ENCODE results near the gene DNASE1. TPM values are rescaled to one million over a fixed set of nuclear protein-coding genes. Genes with fewer than 3 reads are reported as not detected.

DNASE1 gene
- total RNA-seq, 3 donors from 2014 or later = 3.7 to 4.2 (median 3.9) TPM

DNA sequence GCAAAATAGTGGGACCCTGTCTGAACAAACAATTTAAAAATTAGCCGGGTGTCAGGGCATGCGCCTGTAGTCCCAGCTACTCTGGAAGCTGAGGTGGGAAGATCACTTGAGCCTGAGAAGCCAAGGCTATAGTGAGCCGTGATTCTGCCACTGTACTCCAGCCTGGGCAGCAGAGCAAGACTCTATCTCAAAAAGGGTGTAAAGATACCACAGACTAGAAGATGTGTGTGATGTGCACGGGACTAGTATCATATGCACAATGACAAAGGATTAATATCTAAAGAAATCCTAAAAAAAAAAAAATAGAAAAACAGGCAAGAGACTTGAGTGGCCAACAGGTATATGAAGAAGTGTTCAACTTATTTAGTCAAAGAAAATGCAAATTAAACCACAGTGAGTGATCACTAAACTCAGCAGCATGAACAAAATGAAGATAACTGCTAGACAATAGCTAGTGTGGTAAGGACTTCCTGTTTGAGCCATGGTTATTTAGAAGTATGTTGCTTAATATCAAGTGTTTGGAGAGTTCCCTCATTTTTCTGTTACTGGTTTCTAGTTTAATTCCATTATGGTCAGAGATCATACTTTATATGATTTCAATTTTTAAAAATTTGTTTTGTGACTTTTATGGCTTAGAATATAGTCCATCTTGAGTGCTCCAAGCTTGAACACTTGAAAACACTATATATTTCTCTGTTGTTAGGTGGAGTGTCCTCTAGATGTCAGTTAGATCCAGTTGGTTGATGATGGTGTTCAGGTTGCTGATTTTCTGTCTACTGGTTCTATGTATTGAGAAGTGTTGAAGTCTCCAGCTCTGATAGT, 28.4 kb upstream of the DNASE1 start:
- DNase-seq (no peak), ATAC-seq (peak; percentile 82)
- Mint-ChIP-seq H3K27me3 (ENCODE audit: low read depth) (no peaks in the 10 kb centered on the region), H3K4me3 (no peak overlapping the region), H3K36me3 (ENCODE audit: insufficient read depth) (peaks cover 2% of the 10 kb centered on the region), H3K4me1 (ENCODE audit: low read depth) (peaks cover 32% of the 10 kb centered on the region), H3K9me3 (no peaks in the 10 kb centered on the region)

- Mint-ChIP-seq H3K36me3 (ENCODE audit: insufficient read depth) (peaks cover 2% of the 10 kb centered on the region), H3K4me3 (no peak overlapping the region), H3K4me1 (ENCODE audit: low read depth) (peaks cover 27% of the 10 kb centered on the region), H3K27me3 (ENCODE audit: low read depth) (no peaks in the 10 kb centered on the region), H3K9me3 (no peaks in the 10 kb centered on the region)
- peak; percentile 73 to 82 for ATAC-seq
- no peak for DNase-seq
Measured at GRCh38 chr16:3637371-3637923, 17.0 kb upstream of the DNASE1 start.

GRCh38 chr16:3638916-3639644, 15.4 kb upstream of the DNASE1 start:
- no peak for ATAC-seq
- Mint-ChIP-seq H3K27me3 (ENCODE audit: low read depth) (no peaks in the 10 kb centered on the region), H3K4me1 (ENCODE audit: low read depth) (peaks cover 27% of the 10 kb centered on the region), H3K4me3 (no peak overlapping the region), H3K9me3 (no peaks in the 10 kb centered on the region), H3K36me3 (ENCODE audit: insufficient read depth) (peaks cover 2% of the 10 kb centered on the region)
- DNase-seq = no peak

GRCh38 chr16:3640207-3640606, 14.3 kb upstream of the DNASE1 start:
- no peak for ATAC-seq
- peaks cover 2% of the 10 kb centered on the region for H3K36me3 Mint-ChIP-seq (ENCODE audit: insufficient read depth)
- no peaks in the 10 kb centered on the region for H3K27me3 Mint-ChIP-seq (ENCODE audit: low read depth)
- no peak for DNase-seq
- H3K4me1 Mint-ChIP-seq (ENCODE audit: low read depth) = peaks cover 27% of the 10 kb centered on the region
- H3K4me3 Mint-ChIP-seq = no peak overlapping the region
- H3K9me3 Mint-ChIP-seq = no peaks in the 10 kb centered on the region

DNA sequence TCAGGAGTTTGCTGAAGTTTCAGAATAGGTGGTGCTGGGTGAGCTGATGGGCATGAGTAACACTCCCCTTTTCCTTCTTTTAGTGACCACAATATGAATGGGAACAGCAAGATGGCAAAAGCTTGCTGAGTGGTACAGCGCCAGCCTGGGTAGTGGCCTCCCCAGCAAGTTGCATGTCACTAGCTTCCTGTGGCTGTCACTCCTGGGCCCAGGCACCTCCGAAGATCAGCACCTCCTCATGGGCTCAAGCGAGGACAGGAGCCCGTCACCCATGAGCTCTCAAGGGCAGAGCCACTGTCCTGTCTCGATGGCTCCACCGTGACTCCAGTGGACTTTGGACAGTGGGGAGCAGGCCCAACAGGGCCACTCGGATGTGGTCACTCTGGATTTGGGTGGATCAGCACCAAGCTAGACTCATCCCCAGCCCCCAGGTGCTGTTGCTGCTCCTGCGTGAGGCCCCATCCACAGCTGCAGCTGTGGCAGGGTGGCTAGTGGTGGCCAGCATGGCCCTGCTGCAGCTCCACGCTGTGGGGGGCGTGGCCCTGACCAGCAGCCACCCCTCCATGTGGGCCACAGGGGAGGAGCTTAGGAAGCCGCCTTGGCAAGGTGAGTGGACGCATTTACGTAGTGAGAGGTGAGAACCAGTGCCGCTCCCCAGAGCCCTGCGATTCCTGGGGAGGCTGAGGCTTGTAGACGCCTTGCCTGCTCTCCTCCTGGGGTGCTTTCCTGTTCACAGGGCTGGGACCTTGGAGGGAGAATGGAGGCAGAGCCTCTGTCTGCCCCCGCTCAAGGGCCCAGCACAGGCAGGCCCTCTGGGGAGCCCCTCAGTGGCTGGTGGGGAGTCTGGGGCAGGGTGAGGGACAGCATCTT, 13.6 kb upstream of the DNASE1 start:
- H3K36me3 Mint-ChIP-seq (ENCODE audit: insufficient read depth) = peaks cover 4% of the 10 kb centered on the region
- DNase-seq (no peak), ATAC-seq (no peak)
- no peak overlapping the region for H3K4me3 Mint-ChIP-seq
- no peaks in the 10 kb centered on the region for H3K27me3 Mint-ChIP-seq (ENCODE audit: low read depth)
- H3K9me3 Mint-ChIP-seq = no peaks in the 10 kb centered on the region
- peaks cover 25% of the 10 kb centered on the region for H3K4me1 Mint-ChIP-seq (ENCODE audit: low read depth)

GRCh38 chr16:3641801-3642396, 12.6 kb upstream of the DNASE1 start:
- Mint-ChIP-seq H3K36me3 (ENCODE audit: insufficient read depth) (peaks cover 4% of the 10 kb centered on the region), H3K9me3 (no peaks in the 10 kb centered on the region), H3K27me3 (ENCODE audit: low read depth) (no peaks in the 10 kb centered on the region), H3K4me3 (no peak overlapping the region), H3K4me1 (ENCODE audit: low read depth) (peaks cover 18% of the 10 kb centered on the region)
- DNase-seq = no peak
- no peak for ATAC-seq

DNA sequence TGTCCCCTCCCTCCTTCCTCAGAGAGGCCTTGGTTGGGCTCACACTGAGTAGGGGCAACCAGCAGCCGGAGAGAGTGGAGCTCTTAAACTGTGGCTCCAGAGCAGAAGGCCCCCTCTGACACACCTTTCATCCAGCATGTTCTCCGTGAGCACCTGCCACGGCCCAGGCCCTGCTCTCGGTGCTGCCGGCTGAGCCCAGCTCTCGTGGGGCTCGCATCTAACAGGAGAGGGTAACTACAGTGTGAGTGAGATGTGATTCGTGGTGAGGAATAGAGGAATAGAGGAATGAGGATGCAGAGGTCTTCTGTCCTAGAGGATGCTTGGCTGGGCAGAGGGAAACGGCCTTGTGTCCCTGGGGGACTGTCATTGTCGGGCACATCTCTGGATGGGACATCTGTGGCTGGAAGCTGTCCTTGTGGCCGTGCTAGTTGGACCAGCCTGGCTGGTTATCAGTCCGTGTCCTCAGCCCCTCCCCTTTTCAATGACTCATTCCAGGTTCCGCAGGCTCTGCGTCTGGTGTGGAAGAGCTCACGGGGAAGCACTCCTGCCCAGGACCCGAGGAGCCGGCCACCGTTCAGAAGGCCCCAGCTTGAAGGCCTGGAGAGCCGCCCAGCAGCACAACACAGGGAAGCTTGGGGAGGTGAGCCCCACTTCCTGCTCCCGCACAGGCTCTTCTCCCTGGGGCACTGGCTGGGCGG, 11.9 kb upstream of the DNASE1 start:
- DNase-seq (no peak), ATAC-seq (no peak)
- no peaks in the 10 kb centered on the region for H3K9me3 Mint-ChIP-seq
- H3K4me1 Mint-ChIP-seq (ENCODE audit: low read depth) = peaks cover 12% of the 10 kb centered on the region
- H3K36me3 Mint-ChIP-seq (ENCODE audit: insufficient read depth) = peaks cover 4% of the 10 kb centered on the region
- no peak overlapping the region for H3K4me3 Mint-ChIP-seq
- no peaks in the 10 kb centered on the region for H3K27me3 Mint-ChIP-seq (ENCODE audit: low read depth)

DNA sequence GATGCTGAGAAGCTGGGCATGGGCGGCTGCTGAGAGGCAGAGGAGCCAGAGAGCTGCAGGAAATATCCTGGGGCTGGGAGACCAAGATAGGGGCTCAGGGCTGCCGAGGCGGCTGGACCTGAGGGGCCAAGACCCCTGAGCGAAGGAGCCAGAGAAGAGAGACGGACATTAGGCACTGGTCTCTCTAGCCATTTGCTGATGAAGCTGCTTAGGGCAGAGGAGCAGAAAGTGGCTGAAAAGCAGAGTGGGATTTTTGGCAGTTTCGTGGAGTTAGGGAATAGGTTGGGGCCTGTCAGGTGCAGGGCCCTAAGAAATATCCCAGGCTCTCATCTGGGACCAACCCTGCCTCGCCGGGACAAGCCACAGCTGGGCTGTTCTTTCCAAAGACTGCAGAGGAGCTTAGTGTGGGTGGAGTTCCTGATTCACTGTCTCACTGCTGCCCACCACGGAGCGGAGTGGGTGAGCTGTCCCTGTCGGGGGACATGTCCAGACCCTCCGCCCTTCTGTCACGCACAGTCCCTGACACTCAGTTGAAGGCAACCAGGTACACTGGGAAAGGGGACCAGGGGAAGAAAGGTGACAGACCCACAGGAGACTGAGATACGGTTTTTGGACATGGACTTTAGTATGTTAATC, 11.3 kb upstream of the DNASE1 start:
- Mint-ChIP-seq H3K27me3 (ENCODE audit: low read depth) (no peaks in the 10 kb centered on the region), H3K36me3 (ENCODE audit: insufficient read depth) (peaks cover 4% of the 10 kb centered on the region), H3K4me3 (no peak overlapping the region), H3K4me1 (ENCODE audit: low read depth) (peaks cover 5% of the 10 kb centered on the region), H3K9me3 (no peaks in the 10 kb centered on the region)
- ATAC-seq = no peak
- no peak for DNase-seq

DNA sequence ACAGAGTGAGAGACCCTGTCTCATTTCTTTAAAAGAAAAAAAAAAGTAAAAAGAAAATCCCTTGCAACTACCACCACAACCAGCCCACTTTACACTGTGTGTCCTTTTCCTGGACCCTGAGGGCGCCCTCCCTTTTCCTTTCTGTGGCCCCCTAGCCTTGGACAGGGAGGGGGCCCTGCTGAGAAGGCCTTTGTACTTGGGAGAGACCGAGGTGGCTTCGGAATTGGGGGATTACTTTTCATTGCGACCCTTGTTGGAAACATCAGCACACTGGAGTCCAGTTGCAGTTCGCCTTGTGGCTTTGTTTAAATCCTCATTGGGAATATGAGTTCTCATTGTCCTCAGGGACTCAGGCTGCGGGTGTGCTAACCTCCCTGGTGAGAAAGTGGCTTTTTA, 9.4 kb upstream of the DNASE1 start:
- H3K36me3 Mint-ChIP-seq (ENCODE audit: insufficient read depth) = peaks cover 4% of the 10 kb centered on the region
- ATAC-seq = no peak

DNA sequence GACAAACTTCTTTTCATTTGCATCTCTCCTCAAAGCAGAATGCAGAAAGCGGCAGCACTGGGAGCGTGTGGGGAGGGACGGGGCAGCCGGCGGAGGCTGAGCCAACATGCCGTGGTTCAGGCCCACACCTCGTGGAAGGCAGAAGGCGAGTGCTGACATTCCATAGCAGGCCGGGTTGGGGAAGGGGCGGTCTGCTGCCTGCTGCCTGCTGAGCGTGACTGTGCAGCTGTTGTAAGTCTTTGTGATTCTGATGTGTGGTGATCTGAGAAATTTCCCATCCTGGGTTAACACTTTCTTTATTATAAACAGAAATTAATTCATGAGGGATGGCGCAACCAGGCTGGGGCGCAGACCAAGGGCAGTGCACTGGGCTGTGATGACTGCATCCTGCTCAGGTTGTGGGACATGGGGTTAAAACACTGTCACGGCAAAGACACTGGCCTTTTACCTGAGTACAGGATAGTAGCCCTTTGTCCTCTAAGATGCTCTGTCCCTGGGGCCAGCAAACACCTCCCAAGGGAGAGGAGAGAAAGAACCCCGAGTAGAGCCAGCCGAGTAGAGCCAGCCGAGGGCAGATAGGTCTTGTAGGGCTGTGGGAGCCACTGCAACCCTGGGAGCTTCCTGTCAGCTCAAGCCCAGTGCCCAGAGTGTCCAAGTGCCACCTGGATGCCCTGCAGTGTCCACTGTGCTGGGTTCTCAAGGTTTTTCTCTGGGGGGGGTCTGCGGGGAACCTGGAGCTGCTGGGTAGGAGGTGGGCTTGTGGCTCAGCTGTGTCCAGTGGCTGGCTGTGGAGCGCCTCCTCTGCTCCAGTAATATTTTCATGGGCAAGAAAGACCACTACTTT, 8.8 kb upstream of the DNASE1 start:
- DNase-seq (no peak), ATAC-seq (no peak)
- Mint-ChIP-seq H3K36me3 (ENCODE audit: insufficient read depth) (peaks cover 4% of the 10 kb centered on the region), H3K9me3 (no peaks in the 10 kb centered on the region), H3K27me3 (ENCODE audit: low read depth) (no peaks in the 10 kb centered on the region), H3K4me1 (ENCODE audit: low read depth) (no peaks in the 10 kb centered on the region), H3K4me3 (no peak overlapping the region)

More for the DNA sequence above, 9.4 kb upstream of the DNASE1 start:
- Mint-ChIP-seq H3K4me1 (ENCODE audit: low read depth) (no peaks in the 10 kb centered on the region), H3K9me3 (no peaks in the 10 kb centered on the region), H3K4me3 (no peak overlapping the region), H3K27me3 (ENCODE audit: low read depth) (no peaks in the 10 kb centered on the region)
- no peak for DNase-seq

DNA sequence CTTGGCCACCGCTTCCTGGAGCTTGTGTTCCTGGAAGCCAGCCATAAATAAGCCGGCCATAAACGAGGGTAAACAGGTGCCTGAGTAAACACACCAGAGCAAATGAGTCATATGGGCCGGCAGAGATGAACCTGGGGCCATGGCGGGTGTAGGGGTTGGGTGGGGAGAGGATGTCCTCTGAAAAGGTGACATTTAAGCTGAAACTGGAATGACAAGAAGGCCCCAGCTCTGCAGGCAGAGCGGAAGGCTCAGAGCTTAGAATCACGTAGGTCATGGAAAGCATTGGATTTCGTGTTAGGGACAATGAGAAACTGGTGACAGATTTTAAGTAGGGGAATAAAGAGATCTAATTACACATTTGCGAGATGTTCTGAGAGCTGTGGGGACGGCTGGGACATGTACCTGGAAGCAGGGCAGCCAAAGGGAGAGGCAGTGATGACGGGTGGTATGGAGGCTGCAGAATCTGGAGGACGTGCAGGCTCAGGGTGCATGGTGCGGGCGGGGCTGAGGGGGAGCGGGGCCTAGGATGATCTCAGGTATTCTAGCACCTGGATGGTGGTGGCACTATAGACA, 8.1 kb upstream of the DNASE1 start:
- DNase-seq (no peak), ATAC-seq (no peak)
- H3K36me3 Mint-ChIP-seq (ENCODE audit: insufficient read depth) = peaks cover 5% of the 10 kb centered on the region
- H3K9me3 Mint-ChIP-seq = no peaks in the 10 kb centered on the region
- H3K4me1 Mint-ChIP-seq (ENCODE audit: low read depth) = no peaks in the 10 kb centered on the region
- no peaks in the 10 kb centered on the region for H3K27me3 Mint-ChIP-seq (ENCODE audit: low read depth)
- no peak overlapping the region for H3K4me3 Mint-ChIP-seq

GRCh38 chr16:3650631-3651265, 3.7 kb upstream of the DNASE1 start:
- no peak overlapping the region for H3K4me3 Mint-ChIP-seq
- peaks cover 5% of the 10 kb centered on the region for H3K36me3 Mint-ChIP-seq (ENCODE audit: insufficient read depth)
- H3K27me3 Mint-ChIP-seq (ENCODE audit: low read depth) = no peaks in the 10 kb centered on the region
- no peaks in the 10 kb centered on the region for H3K9me3 Mint-ChIP-seq
- DNase-seq (no peak), ATAC-seq (no peak)
- H3K4me1 Mint-ChIP-seq (ENCODE audit: low read depth) = no peaks in the 10 kb centered on the region

All from activated T-cell treated with anti-CD3 and anti-CD28 coated beads, Interleukin-2, amount 50 U/mL, for 4 hours (primary cell).